Measurements from ENCODE around the gene CA5A. TPM values are rescaled to one million over a fixed set of nuclear protein-coding genes. Genes with fewer than 3 reads are reported as not detected.

Gene CA5A
- total and polyA plus RNA-seq, 2 of the 13 experiments (the other 11 are each of a cell fraction or from before 2014, with no cell fraction given) = 66.8 to 106 TPM

DNA sequence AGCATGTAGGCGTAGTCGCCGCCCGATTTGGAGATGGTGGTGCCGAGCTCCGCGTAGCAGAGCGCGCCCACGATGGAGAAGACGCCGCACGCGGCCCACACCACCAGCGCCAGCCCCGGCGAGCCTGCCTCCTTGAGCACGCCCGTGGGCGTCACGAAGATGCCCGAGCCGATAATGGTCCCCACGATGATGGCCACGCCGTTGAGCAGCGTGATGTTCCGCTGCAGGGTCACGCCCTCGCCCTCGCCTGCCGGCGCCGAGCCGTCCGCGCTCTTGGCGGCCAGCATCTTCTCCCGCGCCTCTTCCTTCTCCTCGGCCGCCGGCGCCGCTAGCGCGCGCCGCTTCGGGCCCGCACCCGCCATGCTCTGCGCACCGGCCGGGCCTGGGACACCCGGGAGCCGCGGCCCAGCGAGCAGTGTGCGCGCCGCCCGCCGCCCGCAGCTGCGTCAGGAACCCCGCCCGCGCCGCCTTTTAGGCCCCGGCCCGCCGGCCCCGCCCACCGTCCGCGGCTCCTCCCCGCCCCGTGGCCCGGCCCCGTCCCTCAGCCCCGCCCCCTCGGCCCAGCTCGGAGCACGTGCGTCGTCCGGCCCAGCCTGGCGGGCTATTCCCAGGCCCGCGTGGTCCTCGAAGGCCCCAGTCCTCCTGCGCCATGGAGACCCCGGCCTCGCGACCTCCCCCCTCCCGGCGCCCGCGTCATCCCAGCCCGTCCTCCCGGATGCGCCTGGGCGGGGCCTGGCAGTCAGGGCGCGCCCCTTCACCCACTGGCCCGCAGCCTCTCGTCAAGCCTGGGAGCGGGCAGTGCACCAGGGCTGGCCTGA is 67.1 kb downstream of the CA5A start, which contains the start of gene SLC7A5 (continued):
- 0 out of 2 replicates have a peak, but pooled peaks have one; percentile 42 for TF ChIP-seq ZNF317 (CRISPR knock-in tag; IDR thresholded peaks at IDR 0.05)
- peak; percentile 83 for TF ChIP-seq SAP130 (CRISPR knock-in tag; IDR thresholded peaks at IDR 0.05; ENCODE audit: low read depth)
- TF ChIP-seq ZNF142 (CRISPR knock-in tag; IDR thresholded peaks at IDR 0.05) = peak; percentile 80
- TF ChIP-seq ZFP90 (CRISPR knock-in tag; IDR thresholded peaks at IDR 0.05; ENCODE audit: borderline replicate concordance) = peak; percentile 30; the same call in 1 of the 2 replicates
- TF ChIP-seq SATB2 (CRISPR knock-in tag; IDR thresholded peaks at IDR 0.05) = peak; percentile 83; the same call in 1 of the 2 replicates
- peak; percentile 60; the same call in 1 of the 2 replicates for TF ChIP-seq ZNF281 (CRISPR knock-in tag; IDR thresholded peaks at IDR 0.05; ENCODE audit: borderline replicate concordance)
- peak; percentile 61; the same call in 1 of the 2 replicates for TF ChIP-seq ZSCAN31 (CRISPR knock-in tag; IDR thresholded peaks at IDR 0.05; ENCODE audit: low read depth)
- peak; percentile 23; the same call in 1 of the 2 replicates for TF ChIP-seq ZNF569 (CRISPR knock-in tag; IDR thresholded peaks at IDR 0.05; ENCODE audit: borderline replicate concordance)
- peak; percentile 58 for TF ChIP-seq AGO2 (optimal IDR thresholded peaks at IDR 0.05; ENCODE audit: low read depth, low read length)
- TF ChIP-seq FOXC1 (CRISPR knock-in tag; IDR thresholded peaks at IDR 0.05; ENCODE audit: borderline replicate concordance) = peak; percentile 94
